Testis (tissue), 5 donors: ENCODE measurements around the gene IFIH1. TPM values are rescaled to one million over a fixed set of nuclear protein-coding genes. Genes with fewer than 3 reads are reported as not detected.
A peak's percentile ranks its signal among the peaks of the same experiment; 100 is the strongest.

Experiments
- DNase-seq: peaks from one replicate; pipeline ENCODE4 v3.0.0-alpha.2; 2019
- H3K27ac ChIP-seq, 2 donors: fragments of 200-600 bp; sonication (generic); one replicate each; pipeline ENCODE4 v1.5.1; 2019
- H3K27me3 ChIP-seq: fragments of 200-600 bp; sonication (generic); one replicate; pipeline ENCODE4 v1.5.1; 2019
- H3K36me3 ChIP-seq: fragments of 200-600 bp; sonication (generic); one replicate; pipeline ENCODE4 v1.5.1; 2017; ENCODE audit warnings: low read depth; ENCODE audit errors: missing control alignments
- H3K4me1 ChIP-seq: fragments of 200-600 bp; sonication (generic); one replicate; pipeline ENCODE4 v1.5.1; 2019
- H3K4me3 ChIP-seq, 2 donors: fragments of 200-600 bp; sonication (generic); one replicate each; pipeline ENCODE4 v1.5.1; 2017 to 2019
- H3K9me3 ChIP-seq: fragments of 200-600 bp; sonication (generic); one replicate; pipeline ENCODE4 v1.5.1; 2017
- CTCF ChIP-seq, 3 experiments: fragments of 450-650 bp in 2 of 3; fragments of 200-600 bp in 1 of 3; sonication (generic) in 1 of 3; IDR thresholded peaks; one replicate each; pipeline ENCODE4 v1.5.1; 2016 to 2019; ENCODE audit warnings: antibody characterized with exemption in 3 of 3, mild to moderate bottlenecking in 2 of 3, moderate library complexity in 1 of 3
- POLR2A ChIP-seq: fragments of 450-650 bp; IDR thresholded peaks from one replicate; pipeline ENCODE4 v1.6.1; 2017; ENCODE audit warnings: antibody characterized with exemption, mild to moderate bottlenecking, moderate library complexity
- WGBS, 2 donors: methylation state at CpG; one replicate each; pipeline ENCODE4 v1.1.5; 2018; 5-methylcytosine and 5-hydroxymethylcytosine counted together
- intact Hi-C: fragments of 100-400 bp; cut with DNase I; formaldehyde crosslinking; loops from one replicate; pipeline ENCODE4 v1.15.1; 2023; ENCODE audit warnings: low total_unique reads
- long read RNA-seq, 2 donors: transcript quantifications; one replicate each; lab custom pipeline, GENCODE V29; 2026
- polyA plus RNA-seq: library from polyadenylated mRNA; stranded (reverse); fragments of 350-450 nt; fragmentation: Illumina TruSeq; extraction: RNeasy Lipid Tissue Mini Kit (QIAGEN cat#74804); gene quantifications from one replicate; pipeline ENCODE4 v1.2.3, GENCODE V29; 2014; ENCODE audit warnings: low read depth, low replicate concordance; ENCODE audit not compliant: insufficient read depth
- total RNA-seq, 2 donors: library from RNA; depleted of rRNA; stranded (reverse); fragments of >200 nt; gene quantifications; one replicate each; pipeline ENCODE4 v1.2.3, GENCODE V29; 2016

IFIH1 gene
- total RNA-seq (10 to 100 TPM in 1 of 2 donors, 1 to 10 TPM in 1; 8.2 to 12.8 TPM), polyA plus RNA-seq (6.0 TPM)
- long read RNA-seq, donor 1, partial matches to known transcripts, result 0 of 1 reads
- long read RNA-seq, donor 1, other reads (novel, unspliced or antisense), result 0 of 1 reads
- long read RNA-seq, donor 2, partial matches to known transcripts, result 0 of 1 reads
- long read RNA-seq, donor 2, other reads (novel, unspliced or antisense), result 0 of 1 reads

GRCh38 chr2:162318328-162319180 is at the start of gene IFIH1:
Gene IFIH1 (minus strand): TSS chr2:162318684. CDS start chr2:162318307, 377 bp downstream.
- no peaks in the 10 kb centered on the region for H3K4me1 ChIP-seq

GRCh38 chr2:162365392-162365791 is 46.9 kb upstream of the IFIH1 start:
- Histone ChIP-seq H3K9me3 (no peaks in the 10 kb centered on the region), H3K4me3 (no peak overlapping the region), H3K4me1 (no peaks in the 10 kb centered on the region), H3K27ac (no peak overlapping the region), H3K27me3 (no peaks in the 10 kb centered on the region), H3K36me3 (no peaks in the 10 kb centered on the region)
- intact Hi-C loops, result no loop called here
- WGBS, 2 donors, result 83 to 85% methylated on average over 2 of the region's 2 CpGs
- TF ChIP-seq CTCF (IDR thresholded peaks at IDR 0.05) (no peak), POLR2A (no peak)
- no peak for DNase-seq

More at GRCh38 chr2:162318328-162319180, at the start of gene IFIH1:
- Histone ChIP-seq H3K4me3 (peak within 1 kb of the TSS; percentile 71 to 73), H3K27me3 (no peaks in the 10 kb centered on the region), H3K36me3 (no peaks in the 10 kb centered on the region), H3K9me3 (no peaks in the 10 kb centered on the region), H3K27ac (peak within 1 kb of the TSS; percentile 82 to 91)
- TF ChIP-seq CTCF (IDR thresholded peaks at IDR 0.05) (peak in 1 of 3 experiments; percentile 18), POLR2A (no peak)
- intact Hi-C loops, result no loop called here
- peak; percentile 88 for DNase-seq
- 0 to 1% methylated on average over 16 to 45 of the region's 45 CpGs for WGBS, 2 donors

- H3K36me3 ChIP-seq, result no peaks in the 10 kb centered on the region
- WGBS, 2 donors, result 4 to 11% methylated on average over 8 of the region's 8 CpGs
- no peak for TF ChIP-seq CTCF (IDR thresholded peaks at IDR 0.05)
- TF ChIP-seq POLR2A, result no peak
- peak overlapping the region; percentile 73 to 86 for H3K4me3 ChIP-seq
- no peaks in the 10 kb centered on the region for H3K27me3 ChIP-seq
- peak overlapping the region; percentile 60 to 62 for H3K27ac ChIP-seq
- intact Hi-C loops, result no loop called here
- H3K4me1 ChIP-seq, result no peaks in the 10 kb centered on the region
- no peaks in the 10 kb centered on the region for H3K9me3 ChIP-seq
- no peak for DNase-seq
These were observed 26.1 kb upstream of the IFIH1 start for GRCh38 chr2:162344617-162344950.

GRCh38 chr2:162343824-162344616 is 25.5 kb upstream of the IFIH1 start, which contains the start of gene GCA:
Gene GCA (plus strand): TSS chr2:162344132. CDS start chr2:162344249, 117 bp downstream.
- peak; percentile 99 for DNase-seq
- Histone ChIP-seq H3K36me3 (no peaks in the 10 kb centered on the region), H3K27ac (peak within 1 kb of the TSS; percentile 60 to 62), H3K27me3 (no peaks in the 10 kb centered on the region), H3K4me3 (peak within 1 kb of the TSS; percentile 73 to 86), H3K9me3 (no peaks in the 10 kb centered on the region), H3K4me1 (no peaks in the 10 kb centered on the region)
- 0% methylated on average over 14 to 41 of the region's 57 CpGs for WGBS, 2 donors
- TF ChIP-seq CTCF (IDR thresholded peaks at IDR 0.05), result no peak
- TF ChIP-seq POLR2A, result no peak
- intact Hi-C loops, result no loop called here
